Measurements from ENCODE around the gene CDK17. TPM values are rescaled to one million over a fixed set of nuclear protein-coding genes. Genes with fewer than 3 reads are reported as not detected.
"Not testable (repeated sequence)": the region's sequence is repeated elsewhere in the genome, so short reads cannot be mapped to it uniquely, and the experiment has no call there.

Gene CDK17
- total and polyA plus RNA-seq, 2 donors from 2014 or later = 6.6 to 35.7 TPM

DNA sequence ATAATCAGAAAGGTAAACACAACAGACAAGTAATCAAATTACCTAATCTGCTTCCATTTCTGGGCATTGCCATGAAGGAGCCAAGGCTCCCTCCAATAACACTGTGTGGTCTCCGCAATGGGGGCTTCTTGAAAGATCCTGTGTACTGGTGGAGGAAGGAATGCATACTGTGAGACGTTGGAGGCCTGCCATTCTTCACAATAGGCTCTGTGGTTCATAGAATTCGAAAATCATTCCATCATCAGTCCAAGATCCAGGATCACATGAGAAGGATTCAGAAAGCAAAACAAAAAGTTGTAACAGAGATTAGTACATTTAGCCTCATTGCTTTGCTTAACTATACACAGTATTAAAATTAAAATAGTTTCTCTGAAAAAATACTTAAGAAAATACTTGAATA is 76.3 kb downstream of the CDK17 start:
- no peak overlapping the region for H3K27ac ChIP-seq (ENCODE audit: low read depth in 2 of 2, low read length in 2 of 2)
- no peaks in the 10 kb centered on the region for H3K27me3 ChIP-seq (ENCODE audit: control insufficient read depth, insufficient read depth, low read length)
- H3K36me3 ChIP-seq (ENCODE audit: control insufficient read depth in 2 of 3, insufficient read depth in 3 of 3, low read length in 3 of 3) = peaks cover 0 to 9% (median 0%) of the 10 kb centered on the region in 3 donors
- H3K4me1 ChIP-seq (ENCODE audit: control insufficient read depth in 2 of 3, insufficient read depth in 2 of 3, low read depth in 1 of 3, low read length in 3 of 3) = no peaks in the 10 kb centered on the region
- no peak overlapping the region for H3K4me3 ChIP-seq (ENCODE audit: low read length in 3 of 3)
- H3K9ac ChIP-seq (ENCODE audit: low read length in 3 of 3) = no peak overlapping the region
- FAIRE-seq = no peak
- no peak for TF ChIP-seq CTCF (IDR thresholded peaks at IDR 0.05; ENCODE audit: borderline replicate concordance, extremely low read depth, insufficient read depth)
- no peak for DNase-seq
- no peaks in the 10 kb centered on the region for H3K9me3 ChIP-seq (ENCODE audit: control insufficient read depth in 2 of 3, insufficient read depth in 1 of 3, low read length in 3 of 3)
- intact Hi-C loops (cut with DNase I) = no loop called here

GRCh38 chr12:96322720-96323119 is 77.5 kb downstream of the CDK17 start:
- Histone ChIP-seq H3K27me3 (ENCODE audit: control insufficient read depth, insufficient read depth, low read length) (no peaks in the 10 kb centered on the region), H3K4me3 (ENCODE audit: low read length in 3 of 3) (no peak overlapping the region), H3K9ac (ENCODE audit: low read length in 3 of 3) (no peak overlapping the region), H3K9me3 (ENCODE audit: control insufficient read depth in 2 of 3, insufficient read depth in 1 of 3, low read length in 3 of 3) (no peaks in the 10 kb centered on the region), H3K27ac (ENCODE audit: low read depth in 2 of 2, low read length in 2 of 2) (no peak overlapping the region), H3K36me3 (ENCODE audit: control insufficient read depth in 2 of 3, insufficient read depth in 3 of 3, low read length in 3 of 3) (peaks cover 0 to 9% (median 0%) of the 10 kb centered on the region in 3 donors), H3K4me1 (ENCODE audit: control insufficient read depth in 2 of 3, insufficient read depth in 2 of 3, low read depth in 1 of 3, low read length in 3 of 3) (no peaks in the 10 kb centered on the region)
- DNase-seq = no peak
- no peak for FAIRE-seq
- intact Hi-C loops (cut with DNase I) = no loop called here
- TF ChIP-seq CTCF (IDR thresholded peaks at IDR 0.05; ENCODE audit: borderline replicate concordance, extremely low read depth, insufficient read depth) = no peak

DNA sequence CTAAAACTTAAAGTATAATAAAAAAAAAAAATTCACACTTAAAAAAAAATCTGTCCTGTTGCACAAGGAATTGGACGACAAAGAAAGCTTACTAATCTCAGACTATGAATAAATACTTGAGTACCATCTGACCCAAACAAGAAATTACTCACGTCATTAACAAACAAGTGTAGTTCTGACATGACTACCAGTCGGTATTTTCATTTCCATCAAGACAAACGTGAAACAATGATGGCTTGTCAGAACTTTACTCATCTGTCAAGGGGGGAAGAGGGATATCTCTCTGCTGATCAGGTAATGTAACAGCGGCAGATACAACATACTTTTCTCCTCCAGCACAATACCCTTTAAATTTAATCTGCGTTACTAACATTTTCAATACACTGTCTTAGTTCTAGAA is 78.3 kb downstream of the CDK17 start:
- no peak for TF ChIP-seq CTCF (IDR thresholded peaks at IDR 0.05; ENCODE audit: borderline replicate concordance, extremely low read depth, insufficient read depth)
- DNase-seq = no peak
- FAIRE-seq = no peak
- no peak overlapping the region for H3K4me3 ChIP-seq (ENCODE audit: low read length in 3 of 3)
- H3K27ac ChIP-seq (ENCODE audit: low read depth in 2 of 2, low read length in 2 of 2) = no peak overlapping the region
- H3K9ac ChIP-seq (ENCODE audit: low read length in 3 of 3) = no peak overlapping the region
- H3K4me1 ChIP-seq (ENCODE audit: control insufficient read depth in 2 of 3, insufficient read depth in 2 of 3, low read depth in 1 of 3, low read length in 3 of 3) = no peaks in the 10 kb centered on the region
- H3K27me3 ChIP-seq (ENCODE audit: control insufficient read depth, insufficient read depth, low read length) = no peaks in the 10 kb centered on the region
- intact Hi-C loops (cut with DNase I) = no loop called here
- H3K9me3 ChIP-seq (ENCODE audit: control insufficient read depth in 2 of 3, insufficient read depth in 1 of 3, low read length in 3 of 3) = no peaks in the 10 kb centered on the region
- H3K36me3 ChIP-seq (ENCODE audit: control insufficient read depth in 2 of 3, insufficient read depth in 3 of 3, low read length in 3 of 3) = peaks cover 0 to 9% (median 0%) of the 10 kb centered on the region in 3 donors

DNA sequence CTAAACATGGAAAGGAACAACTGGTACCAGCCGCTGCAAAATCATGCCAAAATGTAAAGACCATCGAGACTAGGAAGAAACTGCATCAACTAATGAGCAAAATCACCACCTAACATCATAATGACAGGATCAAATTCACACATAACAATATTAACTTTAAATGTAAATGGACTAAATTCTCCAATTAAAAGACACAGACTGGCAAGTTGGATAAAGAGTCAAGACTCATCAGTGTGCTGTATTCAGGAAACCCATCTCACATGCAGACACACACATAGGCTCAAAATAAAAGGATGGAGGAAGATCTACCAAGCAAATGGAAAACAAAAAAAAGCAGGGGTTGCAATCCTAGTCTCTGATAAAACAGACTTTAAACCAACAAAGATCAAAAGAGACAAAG is 82.4 kb downstream of the CDK17 start:
- DNase-seq; H3K27me3 ChIP-seq (ENCODE audit: control insufficient read depth, insufficient read depth, low read length); H3K4me3 ChIP-seq (ENCODE audit: low read length in 3 of 3); H3K9me3 ChIP-seq (ENCODE audit: control insufficient read depth in 2 of 3, insufficient read depth in 1 of 3, low read length in 3 of 3); H3K9ac ChIP-seq (ENCODE audit: low read length in 3 of 3); H3K4me1 ChIP-seq (ENCODE audit: control insufficient read depth in 2 of 3, insufficient read depth in 2 of 3, low read depth in 1 of 3, low read length in 3 of 3); FAIRE-seq; H3K36me3 ChIP-seq (ENCODE audit: control insufficient read depth in 2 of 3, insufficient read depth in 3 of 3, low read length in 3 of 3); H3K27ac ChIP-seq (ENCODE audit: low read depth in 2 of 2, low read length in 2 of 2); intact Hi-C loops (cut with DNase I): not testable (repeated sequence)

- H3K4me1 ChIP-seq (ENCODE audit: control insufficient read depth in 2 of 3, insufficient read depth in 2 of 3, low read depth in 1 of 3, low read length in 3 of 3); H3K36me3 ChIP-seq (ENCODE audit: control insufficient read depth in 2 of 3, insufficient read depth in 3 of 3, low read length in 3 of 3); H3K27ac ChIP-seq (ENCODE audit: low read depth in 2 of 2, low read length in 2 of 2); H3K9me3 ChIP-seq (ENCODE audit: control insufficient read depth in 2 of 3, insufficient read depth in 1 of 3, low read length in 3 of 3); FAIRE-seq; H3K9ac ChIP-seq (ENCODE audit: low read length in 3 of 3); intact Hi-C loops (cut with DNase I); H3K27me3 ChIP-seq (ENCODE audit: control insufficient read depth, insufficient read depth, low read length): not testable (repeated sequence)
- DNase-seq = peak in 1 of 5 donors; percentile 24
- peak overlapping the region in 2 of 3 donors; percentile 41 to 42 for H3K4me3 ChIP-seq (ENCODE audit: low read length in 3 of 3)
These were observed 84.3 kb downstream of the CDK17 start for GRCh38 chr12:96315741-96316481.
